Breast epithelium (tissue), 3 donors: ENCODE data around the gene BPI.

ENCODE experiments used
- POLR2A ChIP-seq: fragments of 450-650 bp; IDR thresholded peaks from one replicate; pipeline ENCODE4 v1.6.1; 2016; ENCODE audit warnings: antibody characterized with exemption, mild to moderate bottlenecking, moderate library complexity
- TF ChIP-seq, protein P1 (sequence below), 3 donors: fragments of 450-650 bp; IDR thresholded peaks; one replicate each; pipeline ENCODE4 v1.5.1; 2016 to 2017; ENCODE audit warnings: antibody characterized with exemption in 3 of 3, mild to moderate bottlenecking in 3 of 3, moderate library complexity in 3 of 3

DNA sequence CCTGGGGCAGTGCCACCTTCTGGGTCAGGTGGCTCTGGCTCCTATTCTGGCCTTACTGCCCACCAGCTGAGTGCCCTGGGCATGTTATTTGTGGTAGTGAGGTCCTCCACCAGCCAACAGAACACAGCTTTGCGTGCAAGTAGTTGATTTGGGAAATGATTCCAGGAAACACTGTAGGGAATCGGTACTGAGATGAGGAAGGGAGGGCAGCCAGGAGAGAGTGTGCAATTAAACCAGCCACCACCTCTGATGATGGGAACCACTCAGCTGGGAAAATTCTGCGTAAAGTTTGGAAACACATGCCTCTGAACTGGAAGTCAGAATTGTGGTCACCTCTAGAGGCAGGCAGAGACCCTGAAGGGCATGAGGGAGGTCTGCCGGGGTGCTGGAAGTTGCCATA is 42.8 kb downstream of the BPI start:
- TF ChIP-seq POLR2A = no peak
- TF ChIP-seq, protein P1, sequence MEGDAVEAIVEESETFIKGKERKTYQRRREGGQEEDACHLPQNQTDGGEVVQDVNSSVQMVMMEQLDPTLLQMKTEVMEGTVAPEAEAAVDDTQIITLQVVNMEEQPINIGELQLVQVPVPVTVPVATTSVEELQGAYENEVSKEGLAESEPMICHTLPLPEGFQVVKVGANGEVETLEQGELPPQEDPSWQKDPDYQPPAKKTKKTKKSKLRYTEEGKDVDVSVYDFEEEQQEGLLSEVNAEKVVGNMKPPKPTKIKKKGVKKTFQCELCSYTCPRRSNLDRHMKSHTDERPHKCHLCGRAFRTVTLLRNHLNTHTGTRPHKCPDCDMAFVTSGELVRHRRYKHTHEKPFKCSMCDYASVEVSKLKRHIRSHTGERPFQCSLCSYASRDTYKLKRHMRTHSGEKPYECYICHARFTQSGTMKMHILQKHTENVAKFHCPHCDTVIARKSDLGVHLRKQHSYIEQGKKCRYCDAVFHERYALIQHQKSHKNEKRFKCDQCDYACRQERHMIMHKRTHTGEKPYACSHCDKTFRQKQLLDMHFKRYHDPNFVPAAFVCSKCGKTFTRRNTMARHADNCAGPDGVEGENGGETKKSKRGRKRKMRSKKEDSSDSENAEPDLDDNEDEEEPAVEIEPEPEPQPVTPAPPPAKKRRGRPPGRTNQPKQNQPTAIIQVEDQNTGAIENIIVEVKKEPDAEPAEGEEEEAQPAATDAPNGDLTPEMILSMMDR (IDR thresholded peaks at IDR 0.05) = no peak
